Measurements from ENCODE around the gene GANC. TPM values are rescaled to one million over a fixed set of nuclear protein-coding genes. Genes with fewer than 3 reads are reported as not detected.

The GANC gene
- total RNA-seq, 1 experiment from 2014 or later, result 24.0 TPM

Other genes with a start within 250 kb of the GANC start
- not detected in 2 replicates for gene PLA2G4D, start 178.6 kb upstream of the GANC start, total RNA-seq (2022)
- 0.30 TPM in 1 of 2 replicates, not detected in the other for gene PLA2G4F, start 116.6 kb upstream of the GANC start, total RNA-seq (2022)
- 47.1 and 53.9 TPM in 2 replicates for gene VPS39, start 64.9 kb upstream of the GANC start, total RNA-seq (2022)
- 51.3 and 52.3 TPM in 2 replicates for gene TMEM87A, start 232 bp downstream of the GANC start, total RNA-seq (2022)
- 4.7 and 7.5 TPM in 2 replicates for gene CAPN3, start 86.3 kb downstream of the GANC start, total RNA-seq (2022)
- gene ZNF106, start 217.9 kb downstream of the GANC start, total RNA-seq (2022), result 54.2 and 61.4 TPM in 2 replicates
- 47.4 and 65.7 TPM in 2 replicates for gene SNAP23, start 222.4 kb downstream of the GANC start, total RNA-seq (2022)

All from MCF 10A (cell line).